DMS153 (cell line): ENCODE data around the gene HDHD3.

Experiments used
- DNase-seq: peaks from one replicate; lab custom pipeline; 2025; lab: John Stamatoyannopoulos, UW

HDHD3 gene

DNA sequence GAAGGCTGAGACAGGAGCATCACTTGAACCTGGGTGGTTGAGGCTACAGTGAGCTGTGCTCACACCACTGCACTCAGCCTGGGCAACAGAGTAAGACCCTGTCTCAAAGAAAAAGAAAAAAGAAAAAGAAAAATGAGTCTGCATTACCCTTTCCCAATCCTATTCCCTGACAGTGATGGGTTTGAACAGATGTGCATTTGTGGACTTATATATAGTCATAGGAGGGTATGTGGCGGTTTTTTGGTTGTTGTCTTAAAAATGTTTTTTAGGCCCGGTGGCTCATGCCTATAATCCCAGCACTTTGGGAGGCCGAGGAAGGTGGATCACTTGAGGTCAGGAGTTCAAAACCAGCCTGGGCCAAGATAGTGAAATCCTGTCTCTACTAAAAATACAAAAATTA is 13.4 kb downstream of the HDHD3 start:
- DNase-seq, result no peak

DNA sequence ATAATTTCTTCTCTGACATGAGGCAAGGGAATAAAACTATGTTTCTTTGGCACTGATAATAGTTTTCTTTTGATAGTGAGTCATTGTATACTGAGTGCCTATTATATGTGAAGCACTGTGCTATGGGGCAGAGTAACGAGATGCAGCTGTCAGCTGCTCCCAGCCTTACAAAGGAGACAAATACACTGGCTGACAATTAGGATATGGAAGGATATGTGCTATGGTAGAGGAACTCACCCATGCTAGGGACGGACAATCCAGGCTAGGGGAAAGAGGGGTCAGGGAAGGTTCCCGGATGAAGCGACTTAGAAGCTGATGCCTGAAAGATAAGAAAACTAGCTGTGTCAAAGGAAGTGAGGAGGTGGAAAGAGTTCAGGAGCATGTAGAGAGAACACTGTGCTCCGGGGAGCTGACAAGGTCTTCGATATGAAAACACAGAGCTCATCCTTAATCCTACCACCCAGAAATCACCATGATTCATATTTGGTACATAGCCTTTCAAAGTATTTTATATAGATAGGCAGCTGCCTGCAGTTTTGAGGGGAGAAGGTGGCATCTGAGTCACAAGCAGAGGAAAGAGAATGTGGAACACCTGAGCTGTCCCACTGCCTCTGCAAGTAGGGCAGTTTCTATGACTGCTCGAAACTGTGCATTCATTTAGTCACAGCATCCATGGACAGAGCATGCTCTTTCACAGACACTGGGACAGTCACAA is 15.3 kb downstream of the HDHD3 start:
- no peak for DNase-seq

DNA sequence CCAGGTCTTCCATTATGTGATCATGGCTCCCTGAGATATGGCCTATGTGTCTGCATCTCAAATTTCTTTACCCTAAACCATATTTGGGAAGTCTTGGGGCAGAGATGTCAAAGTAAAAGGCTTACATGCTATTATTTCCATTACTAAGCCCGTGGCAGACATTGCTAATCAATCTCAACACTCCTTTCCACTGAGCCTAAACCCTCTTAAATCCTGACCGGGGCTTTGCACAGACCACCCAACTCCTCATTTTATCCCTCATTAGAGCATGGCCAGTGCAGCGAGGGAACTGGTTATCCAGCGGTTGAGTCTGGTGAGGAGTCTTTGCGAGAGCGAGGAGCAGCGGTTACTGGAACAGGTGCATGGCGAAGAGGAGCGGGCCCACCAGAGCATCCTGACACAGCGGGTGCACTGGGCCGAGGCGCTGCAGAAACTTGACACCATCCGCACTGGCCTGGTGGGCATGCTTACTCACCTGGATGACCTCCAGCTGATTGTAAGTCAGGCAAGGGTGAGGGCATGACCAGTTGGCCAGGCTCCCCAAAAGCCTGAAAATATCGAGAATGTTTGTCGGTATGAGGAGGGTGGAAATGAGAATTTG is 16.4 kb downstream of the HDHD3 start:
- no peak for DNase-seq

DNA sequence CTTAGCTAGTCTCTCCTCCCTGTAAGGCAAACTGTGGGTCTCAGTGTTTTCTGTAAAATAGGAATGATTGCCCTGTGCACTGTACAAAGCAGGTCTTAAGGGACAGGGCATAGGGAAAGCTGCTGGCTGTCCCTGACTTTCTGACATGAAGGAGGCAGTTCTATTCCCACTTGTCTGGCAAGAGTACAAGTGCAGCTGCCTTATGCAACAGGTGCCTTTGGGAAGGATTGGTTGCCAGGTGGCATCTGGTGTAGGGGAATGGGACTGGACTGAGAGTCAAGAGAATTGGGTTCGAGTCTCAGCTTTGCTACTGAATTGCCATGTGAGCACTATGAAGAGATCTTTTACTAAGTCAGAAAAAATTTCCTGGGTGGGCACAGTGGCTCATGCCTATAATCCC is 17.4 kb downstream of the HDHD3 start:
- DNase-seq, result no peak

DNA sequence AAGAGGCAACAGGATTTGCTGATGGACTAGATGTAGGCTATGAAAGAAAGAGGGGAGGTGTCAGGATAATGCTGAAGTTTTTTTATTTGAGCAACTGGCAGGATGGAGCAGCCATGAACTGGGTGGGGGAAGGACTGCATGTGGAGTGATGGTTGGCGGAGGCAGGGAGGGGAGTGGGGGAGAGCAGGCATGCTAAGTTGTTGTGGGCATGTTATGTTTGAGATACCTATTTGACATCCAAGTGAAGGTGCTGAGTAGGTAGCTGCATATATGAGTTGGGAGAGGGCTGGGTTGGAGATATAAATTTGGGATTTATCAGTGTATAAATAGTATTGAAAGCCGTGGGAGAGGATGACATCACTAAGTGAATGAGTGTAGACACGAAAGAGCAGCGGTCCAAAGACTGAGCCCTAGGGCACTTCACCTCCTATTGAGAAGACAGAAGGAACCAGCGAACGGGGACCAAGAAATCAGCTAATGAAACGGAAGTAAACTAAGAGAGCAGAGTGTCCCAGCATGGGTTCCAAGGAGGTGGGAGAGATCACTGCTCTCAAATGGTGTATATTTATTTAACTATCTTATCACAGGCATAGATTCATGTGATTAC is 20.0 kb downstream of the HDHD3 start:
- DNase-seq, result no peak

DNA sequence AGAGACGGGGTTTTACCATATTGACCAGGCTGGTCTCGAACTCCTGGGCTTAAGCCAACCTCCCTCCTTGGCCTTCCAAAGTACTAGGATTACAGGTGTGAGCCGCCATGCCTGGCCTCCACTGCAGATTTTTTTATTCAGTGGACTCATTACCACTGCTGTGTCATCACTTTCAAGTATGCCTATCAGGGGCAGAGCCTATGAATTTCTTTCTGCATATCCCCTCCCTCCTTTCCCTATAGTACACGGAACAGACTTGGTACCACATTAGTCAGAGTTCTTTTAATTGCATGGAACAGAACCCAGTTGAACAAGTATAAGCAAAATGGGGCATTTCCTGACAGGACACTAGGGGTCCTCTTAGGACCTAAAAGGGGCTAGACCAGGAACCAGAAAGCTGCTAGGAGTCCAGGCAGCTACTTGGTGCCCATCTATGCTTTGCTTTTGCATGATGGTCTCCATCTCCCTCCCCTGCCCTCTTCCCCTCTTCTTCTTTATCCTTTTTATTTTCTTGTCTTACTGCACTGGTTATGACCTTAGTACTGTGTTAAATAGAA is 21.7 kb downstream of the HDHD3 start:
- DNase-seq, result no peak

DNA sequence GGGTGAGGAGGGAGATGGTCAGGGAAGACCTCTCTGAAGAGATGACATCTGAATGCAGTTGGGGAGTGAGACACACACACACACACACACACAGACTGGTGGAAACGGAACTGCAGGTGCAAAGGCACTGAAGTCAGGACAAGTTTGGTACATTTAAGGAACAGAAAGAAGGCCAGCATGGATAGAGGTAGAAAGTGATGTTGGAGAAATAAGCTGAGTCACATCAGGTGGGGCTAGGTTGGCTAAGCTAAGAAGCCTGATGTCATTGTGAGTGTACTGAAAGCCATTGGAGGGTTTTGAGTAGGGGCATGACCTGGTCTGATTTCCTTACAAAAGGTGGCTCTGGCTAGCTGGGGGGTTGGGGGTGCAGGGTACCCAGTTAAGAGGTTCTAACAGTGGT is 24.4 kb downstream of the HDHD3 start:
- DNase-seq, result no peak

DNA sequence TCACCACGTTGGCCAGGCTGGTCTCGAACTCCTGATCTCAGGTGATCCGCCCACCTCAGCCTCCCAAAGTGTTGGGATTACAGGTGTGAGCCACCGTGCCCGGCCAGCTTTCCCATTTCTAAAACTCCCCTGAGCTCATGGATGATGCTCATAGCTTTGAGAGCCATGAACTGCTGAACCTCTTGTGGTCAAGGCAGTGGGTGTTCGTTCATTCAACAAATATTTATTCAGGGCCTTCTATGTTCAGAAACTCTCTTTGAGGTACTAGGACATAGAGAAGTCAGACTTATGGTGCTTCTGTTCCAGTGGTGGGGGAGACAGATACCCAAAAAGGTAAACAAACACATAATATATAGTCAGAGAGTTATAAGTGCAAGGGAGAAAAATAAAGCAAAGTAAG is 24.8 kb downstream of the HDHD3 start:
- DNase-seq, result no peak

DNA sequence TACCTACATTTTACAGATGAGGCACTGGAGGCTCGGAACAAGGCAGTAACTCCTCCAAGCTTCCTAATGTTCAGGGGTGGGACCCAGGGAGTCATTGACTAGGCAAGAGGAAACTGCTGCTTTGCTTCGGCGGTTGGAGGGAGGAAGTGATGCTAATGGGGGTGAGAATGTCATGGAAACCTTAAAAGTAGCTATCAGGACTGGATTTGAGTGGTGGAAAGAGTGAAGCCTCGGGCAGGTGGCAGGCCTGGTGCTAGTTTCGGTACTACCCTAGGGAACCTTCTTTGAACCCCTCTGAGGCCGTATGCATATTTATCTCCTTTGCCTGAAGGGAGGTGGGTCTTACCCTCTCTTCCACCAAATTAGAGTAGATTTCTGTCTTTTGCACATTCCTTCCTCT is 25.8 kb downstream of the HDHD3 start:
- DNase-seq, result no peak

DNA sequence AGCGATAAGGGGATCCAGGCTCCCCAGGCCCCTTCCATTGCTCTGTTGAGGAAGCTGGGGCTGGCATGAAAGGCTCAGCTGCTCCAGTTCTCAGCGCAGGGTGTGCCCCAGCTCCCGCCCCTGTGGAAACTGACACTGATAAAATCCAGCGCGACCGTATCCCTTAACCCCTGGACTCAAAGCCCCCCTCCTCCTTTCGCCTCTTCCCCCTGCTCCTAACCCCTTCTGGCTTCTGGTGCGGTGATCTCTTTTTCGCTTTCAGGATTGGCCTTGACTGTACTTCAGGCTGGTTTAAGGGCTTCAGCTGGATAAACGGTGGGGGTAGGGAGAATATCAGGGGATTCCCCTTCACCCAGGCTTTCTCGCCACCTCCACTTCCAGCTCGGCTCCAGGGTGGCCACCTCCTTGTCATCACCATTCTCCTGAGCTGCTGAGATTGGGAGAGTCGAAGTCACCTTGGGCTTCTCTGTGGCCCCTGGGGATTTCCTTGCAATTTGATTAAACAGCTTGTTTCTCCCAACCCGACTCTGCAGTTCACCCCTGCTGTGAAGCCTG is 26.6 kb downstream of the HDHD3 start:
- DNase-seq, result no peak

DNA sequence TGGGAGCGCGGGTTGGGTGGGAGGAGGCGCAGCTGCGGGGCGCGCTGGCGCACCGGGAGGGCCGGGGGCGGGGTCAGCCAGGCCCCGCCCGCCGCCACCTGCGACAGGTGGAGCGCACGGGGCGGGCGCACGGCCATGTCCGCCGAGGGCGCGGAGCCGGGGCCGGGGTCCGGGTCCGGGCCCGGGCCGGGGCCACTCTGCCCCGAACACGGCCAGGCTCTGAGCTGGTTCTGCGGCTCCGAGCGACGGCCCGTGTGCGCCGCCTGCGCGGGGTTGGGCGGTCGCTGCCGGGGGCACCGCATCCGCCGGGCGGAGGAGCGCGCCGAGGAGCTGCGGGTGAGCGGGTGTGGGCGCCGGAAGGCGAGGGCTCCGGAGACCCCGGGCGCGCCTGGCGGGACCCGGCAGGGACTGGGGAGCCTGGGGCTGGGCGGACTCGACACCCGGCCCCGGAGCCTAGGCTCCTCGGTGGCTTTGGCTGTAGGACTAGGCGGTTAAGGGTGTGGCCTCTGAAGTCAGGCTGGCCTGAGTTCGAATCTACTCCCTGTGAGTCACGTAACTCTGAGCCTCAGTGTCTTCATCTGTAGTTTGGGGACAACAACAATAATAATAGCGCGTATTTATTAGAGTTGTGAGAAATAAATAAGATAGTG is 27.2 kb downstream of the HDHD3 start, which contains the start of gene BSPRY:
TSS of gene BSPRY (plus strand) at position 97 of the 650 bp plus-strand sequence. CDS start at position 136, 39 bp downstream.
- no peak for DNase-seq

DNA sequence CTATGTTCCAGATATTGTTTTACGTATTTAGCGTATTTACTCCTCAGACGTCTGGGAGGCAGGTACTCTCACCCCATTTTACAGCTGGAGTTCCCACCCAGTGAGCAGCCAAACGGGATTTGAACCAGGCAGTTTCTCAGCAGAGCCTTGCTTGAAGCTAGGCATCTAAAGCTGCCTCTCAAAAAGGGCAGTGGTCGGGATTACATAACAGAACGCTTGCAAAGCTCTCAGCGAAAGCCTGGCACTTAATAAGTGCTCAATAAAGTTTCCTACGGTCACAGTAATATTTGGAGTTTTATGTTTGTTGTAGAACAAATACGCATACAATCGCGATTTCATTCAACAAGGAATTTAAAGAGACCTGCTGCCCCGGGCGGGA is 27.7 kb downstream of the HDHD3 start:
- DNase-seq, result no peak

DNA sequence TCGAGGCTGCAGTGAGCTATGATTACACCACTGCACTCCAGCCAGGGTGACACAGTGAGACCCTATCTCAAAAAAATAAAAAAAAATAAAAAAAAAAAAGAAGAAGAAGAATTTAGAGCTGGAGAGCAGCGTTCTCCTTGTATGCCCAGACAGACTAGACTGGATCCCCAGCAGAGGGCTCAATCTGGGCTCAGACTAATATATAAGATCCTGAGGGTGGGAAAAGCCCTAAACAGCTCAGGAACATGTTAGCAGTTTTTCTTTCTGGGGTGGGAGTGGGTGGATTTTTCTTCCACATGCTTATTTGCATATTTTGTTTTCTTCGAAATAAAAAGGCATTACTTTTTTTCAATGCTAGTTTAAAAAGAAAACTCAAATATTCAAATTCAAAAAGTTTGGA is 28.3 kb downstream of the HDHD3 start:
- no peak for DNase-seq

DNA sequence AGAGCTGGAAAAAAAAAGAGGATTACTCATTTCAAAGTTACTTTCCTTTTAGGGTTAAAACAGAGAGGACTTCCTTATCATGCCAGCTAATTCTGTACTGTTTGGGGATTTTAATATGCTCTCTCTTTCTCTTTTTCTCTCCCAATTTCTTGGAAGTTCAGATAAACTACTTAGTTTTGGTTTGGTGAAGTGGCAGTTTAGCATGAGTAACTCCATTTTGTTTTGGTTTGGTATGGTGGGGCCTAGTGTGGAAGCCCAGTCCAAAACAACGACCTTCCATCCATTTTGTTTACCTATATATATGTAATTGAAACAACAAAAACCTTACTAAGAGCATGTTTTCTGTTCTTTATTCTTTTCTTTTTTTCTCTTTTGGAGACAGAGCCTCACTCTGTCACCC is 31.1 kb downstream of the HDHD3 start:
- DNase-seq, result no peak

DNA sequence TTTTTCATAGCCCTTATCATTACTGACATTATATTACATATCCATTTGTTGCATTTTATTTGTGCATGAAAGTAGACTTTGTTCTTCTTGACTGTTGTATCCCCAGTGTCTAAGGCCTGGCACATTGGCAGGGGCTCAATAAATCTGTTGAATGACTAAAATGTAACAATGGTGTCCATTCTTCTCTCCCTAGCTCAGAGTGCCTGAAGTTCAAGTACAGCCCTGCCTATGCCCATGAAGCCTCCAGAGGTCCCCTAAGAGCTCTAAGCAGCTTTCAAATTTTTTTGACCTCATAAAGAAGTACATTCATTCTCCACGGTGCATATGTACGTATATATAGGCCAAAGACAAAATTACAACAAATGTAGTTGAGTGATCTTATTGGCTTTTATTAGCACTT is 31.6 kb downstream of the HDHD3 start:
- DNase-seq, result no peak

DNA sequence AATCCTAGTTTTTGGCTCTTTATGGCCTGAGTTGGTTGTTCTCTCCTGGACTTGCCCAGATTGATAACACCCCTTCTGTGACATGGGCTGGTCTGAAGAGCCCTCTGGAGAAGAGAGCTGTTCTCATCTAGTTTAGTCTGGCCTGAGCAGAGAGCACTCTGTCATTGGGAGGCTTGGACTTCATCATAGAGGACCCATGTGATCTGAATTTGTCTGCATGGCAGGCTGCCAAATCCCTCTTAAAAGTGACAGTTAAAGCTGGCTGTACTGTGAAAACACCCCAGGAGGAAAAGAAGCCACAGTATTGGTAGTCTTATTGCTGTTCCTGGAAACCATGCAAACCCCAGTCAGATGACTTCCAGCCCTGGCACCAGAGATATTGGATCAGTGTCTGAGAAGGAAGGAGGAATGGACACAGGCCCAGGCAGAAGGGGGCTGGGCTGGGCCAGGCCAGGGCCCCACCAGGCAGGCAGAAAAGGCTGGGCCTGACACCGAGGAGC is 33.0 kb downstream of the HDHD3 start:
- DNase-seq, result peak; percentile 98

DNA sequence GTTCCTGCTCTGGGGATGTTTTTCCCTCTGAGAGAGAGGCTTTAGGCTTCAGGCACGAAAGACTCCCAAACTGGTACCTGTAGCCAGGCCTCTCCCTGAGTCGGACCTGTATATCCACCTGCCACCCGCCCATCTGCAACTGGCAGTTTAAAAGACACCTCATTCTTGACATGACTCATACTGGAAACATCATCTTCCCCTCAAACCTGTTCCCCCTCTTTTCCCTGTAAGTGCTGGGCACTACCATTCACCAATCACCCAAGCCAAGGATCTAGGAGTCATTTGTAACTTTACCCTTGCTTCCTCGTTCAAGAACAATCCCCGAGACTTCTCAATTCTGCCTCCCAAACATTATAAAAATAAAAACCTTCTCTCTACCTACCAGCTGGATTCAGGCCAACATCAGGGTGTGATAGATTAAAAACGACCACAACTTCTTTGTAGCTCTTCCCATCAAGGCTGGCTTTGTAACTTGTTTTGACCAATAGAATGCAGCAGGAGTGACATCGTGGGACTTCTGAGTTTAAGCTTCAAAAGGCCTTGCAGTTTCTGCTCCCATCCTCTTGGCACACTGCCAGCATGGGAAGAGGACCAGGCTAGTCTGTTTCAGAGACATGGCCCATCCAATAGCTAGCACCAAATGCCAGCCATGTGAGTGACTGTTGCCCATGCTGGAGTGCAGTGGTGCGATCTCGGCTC is 34.9 kb downstream of the HDHD3 start:
- no peak for DNase-seq

DNA sequence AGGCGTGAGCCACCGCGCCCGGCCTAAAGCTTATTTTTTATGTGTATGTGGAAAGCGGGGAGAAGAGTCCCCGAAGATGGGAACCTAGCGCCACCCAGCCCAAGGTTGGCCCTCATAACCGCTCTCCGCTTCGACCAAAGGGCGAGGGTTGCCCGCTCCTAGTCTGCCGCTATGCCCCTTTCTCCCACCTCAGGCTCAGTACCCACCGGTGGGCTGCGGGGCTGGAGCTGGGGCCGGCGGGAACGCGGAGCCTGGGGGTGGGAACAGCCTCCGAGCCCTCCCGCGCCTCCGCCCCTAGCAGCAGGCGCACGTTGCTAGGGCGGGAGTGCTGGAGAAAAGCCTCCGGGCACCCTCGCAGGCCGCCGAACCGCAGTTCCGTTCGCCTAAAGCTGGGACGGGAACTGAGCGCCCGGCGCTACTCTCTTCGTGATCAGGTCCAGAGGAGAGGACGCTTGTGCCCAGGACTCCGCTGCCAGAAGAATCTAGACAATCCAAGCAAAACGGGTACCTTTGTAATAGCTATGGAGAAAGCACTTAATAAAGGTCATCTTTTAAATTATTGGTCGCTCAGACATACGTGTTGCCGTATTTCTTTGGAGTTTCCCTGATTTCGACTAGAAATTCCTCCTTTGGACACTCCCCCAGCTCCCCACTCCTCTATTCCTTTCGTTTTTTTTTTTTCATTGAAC is 36.6 kb downstream of the HDHD3 start, which contains the start of gene WDR31:
TSS of gene WDR31 (minus strand) at position 265 of the 689 bp plus-strand sequence. CDS start 8,253 bp downstream, outside the sequence.
- peak; percentile 77 for DNase-seq

DNA sequence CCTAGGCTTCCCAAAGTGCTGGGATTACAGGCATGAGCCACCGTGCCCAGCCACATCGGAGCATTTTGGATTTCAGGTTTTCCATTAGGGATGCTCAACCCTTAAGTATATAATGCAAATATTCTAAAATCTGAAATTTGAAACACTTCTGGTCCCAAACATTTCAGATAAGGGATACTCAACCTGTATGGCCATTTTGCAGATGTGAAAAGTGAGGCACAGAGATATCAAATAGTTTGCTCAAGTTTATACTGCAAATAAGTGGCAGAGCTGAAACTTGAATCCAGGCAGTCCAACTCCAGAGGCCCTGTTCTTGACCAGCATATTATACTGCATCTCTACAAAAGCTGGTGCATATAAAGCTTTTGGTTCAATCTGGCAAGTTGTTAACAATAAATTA is 39.1 kb downstream of the HDHD3 start:
- no peak for DNase-seq

DNA sequence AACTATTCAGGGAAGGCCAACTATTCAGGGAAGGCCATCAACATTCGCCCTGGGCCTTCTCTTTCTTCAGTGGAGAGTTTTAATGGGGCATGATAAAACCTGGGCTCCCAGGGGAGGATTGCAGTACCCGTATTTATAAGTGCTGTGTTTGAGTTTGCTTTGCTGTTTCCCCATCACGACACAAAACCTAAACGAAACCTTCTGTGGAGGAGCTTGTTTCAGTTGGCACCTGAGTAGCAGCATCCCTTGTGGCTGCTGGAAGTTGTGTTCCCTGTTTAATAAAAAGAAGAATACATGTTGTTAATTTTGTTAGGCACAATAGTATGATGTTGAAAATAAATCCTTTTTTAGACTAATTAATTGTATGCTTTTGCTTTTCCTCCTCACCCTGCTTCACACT is 45.0 kb downstream of the HDHD3 start:
- DNase-seq, result no peak
